Keratinocyte (primary cell): ENCODE measurements around the gene PIGU. TPM values are rescaled to one million over a fixed set of nuclear protein-coding genes. Genes with fewer than 3 reads are reported as not detected.

ENCODE experiments used
- DNase-seq: peaks from one replicate; pipeline ENCODE4 v3.0.0-alpha.2; 2011; ENCODE audit warnings: low read depth, missing footprints, low spot score
- FAIRE-seq: peaks from 2 replicates; lab custom pipeline; 2011; peaks lifted over from hg19 to GRCh38; lab: Jason Lieb, UNC
- H2AFZ ChIP-seq: 2 replicates; pipeline ENCODE4 v1.6.0; 2012; ENCODE audit warnings: low read length, control low read depth, inconsistent platforms; ENCODE audit not compliant: control insufficient read depth
- H3K27ac ChIP-seq: 2 replicates; pipeline ENCODE4 v1.5.1; 2011; ENCODE audit warnings: low read length; ENCODE audit not compliant: control insufficient read depth, insufficient read depth
- H3K27me3 ChIP-seq: 3 replicates; pipeline ENCODE4 v1.6.0; 2011; ENCODE audit warnings: low read length; ENCODE audit not compliant: control insufficient read depth, insufficient read depth; ENCODE audit errors: extremely low read depth
- H3K36me3 ChIP-seq, 2 experiments: 2 replicates in 1 of 2; 3 replicates in 1 of 2; pipeline ENCODE4 v1.5.1; 2011; ENCODE audit warnings: low read length in 2 of 2, mild to moderate bottlenecking in 1 of 2; ENCODE audit not compliant: control insufficient read depth in 2 of 2, insufficient read depth in 2 of 2; ENCODE audit errors: extremely low read depth in 1 of 2
- H3K4me1 ChIP-seq: 3 replicates; pipeline ENCODE4 v1.5.1; 2011; ENCODE audit warnings: low read length; ENCODE audit not compliant: control insufficient read depth, insufficient read depth; ENCODE audit errors: extremely low read depth
- H3K4me2 ChIP-seq: 3 replicates; pipeline ENCODE4 v1.6.0; 2011; ENCODE audit warnings: low read depth, low read length; ENCODE audit not compliant: control insufficient read depth, insufficient read depth; ENCODE audit errors: extremely low read depth
- H3K4me3 ChIP-seq, 3 experiments: fragments of 200-600 bp in 1 of 3; sonication (generic) in 1 of 3; 2 replicates in 2 of 3; 3 replicates in 1 of 3; pipeline ENCODE4 v1.5.1; 2011 to 2016; ENCODE audit warnings: low read length in 3 of 3, mild to moderate bottlenecking in 3 of 3, control low read depth in 2 of 3, inconsistent platforms in 1 of 3, low read depth in 1 of 3, mixed read lengths in 1 of 3, mixed run types in 1 of 3, moderate library complexity in 1 of 3; ENCODE audit not compliant: control insufficient read depth in 2 of 3, insufficient read depth in 2 of 3; ENCODE audit errors: extremely low read depth in 1 of 3
- H3K79me2 ChIP-seq: 2 replicates; pipeline ENCODE4 v1.6.0; 2012; ENCODE audit warnings: low read length; ENCODE audit not compliant: control insufficient read depth, insufficient read depth
- H3K9ac ChIP-seq: 3 replicates; pipeline ENCODE4 v1.6.0; 2011; ENCODE audit warnings: low read length; ENCODE audit not compliant: control insufficient read depth, insufficient read depth; ENCODE audit errors: extremely low read depth
- H3K9me1 ChIP-seq: 3 replicates; pipeline ENCODE4 v1.6.0; 2011; ENCODE audit warnings: low read length; ENCODE audit not compliant: control insufficient read depth, insufficient read depth; ENCODE audit errors: extremely low read depth
- H3K9me3 ChIP-seq: 2 replicates; pipeline ENCODE4 v1.5.1; 2012; ENCODE audit warnings: low read depth, low read length; ENCODE audit not compliant: control insufficient read depth
- H4K20me1 ChIP-seq: 3 replicates; pipeline ENCODE4 v1.6.0; 2011; ENCODE audit warnings: low read length; ENCODE audit not compliant: control insufficient read depth, insufficient read depth; ENCODE audit errors: extremely low read depth
- CTCF ChIP-seq, 3 experiments: IDR thresholded peaks in 1 of 3; conservative IDR thresholded peaks in 1 of 3; optimal IDR thresholded peaks in 1 of 3; 2 replicates in 2 of 3; 3 replicates in 1 of 3; pipeline versions ENCODE3 to v1.5.1; 2011; ENCODE audit warnings: low read length in 3 of 3, mild to moderate bottlenecking in 3 of 3, moderate library complexity in 2 of 3, control low read depth in 1 of 3, inconsistent platforms in 1 of 3; ENCODE audit not compliant: insufficient read depth in 2 of 3; ENCODE audit errors: extremely low read depth in 1 of 3
- EZH2 ChIP-seq: IDR thresholded peaks from one replicate; pipeline ENCODE4 v1.6.1; 2012; ENCODE audit warnings: inconsistent platforms, mild to moderate bottlenecking, low read length, moderate library complexity
- dilution Hi-C: fragments of 300-500 bp; cut with MboI; formaldehyde crosslinking; loops from one replicate; pipeline ENCODE4 v1.7.0; 2020; ENCODE audit warnings: low sequenced_read_pairs; ENCODE audit not compliant: extremely low pct_ligation_motif_present
- polyA plus RNA-seq, 5 experiments: library from polyadenylated mRNA; depleted of rRNA in 3 of 5; stranded (reverse) in 3 of 5; stranded (forward) in 1 of 5; unstranded in 1 of 5; fragments of >200 nt; gene quantifications; 1 replicate in 1 of 5; 2 replicates in 3 of 5; 3 replicates in 1 of 5; pipeline versions ENCODE4 v1.2.1 to v1.2.3, GENCODE V29; 2011 to 2012; ENCODE audit warnings: missing spikeins in 2 of 5, low read depth in 1 of 5, low replicate concordance in 1 of 5

The PIGU gene
- polyA plus RNA-seq, 1 donor (not counting 4 experiments of a cell fraction or from before 2014, with no cell fraction given) = 48.0 TPM

GRCh38 chr20:34693414-34693813 is 16.5 kb upstream of the PIGU start:
- no peaks in the 10 kb centered on the region for H3K36me3 ChIP-seq
- FAIRE-seq (no peak), DNase-seq (no peak)
- no peak overlapping the region for H2AFZ ChIP-seq
- no peak overlapping the region for H3K27ac ChIP-seq
- H3K9me1 ChIP-seq = no peaks in the 10 kb centered on the region
- no peak overlapping the region for H3K9ac ChIP-seq
- H3K4me1 ChIP-seq = peaks cover 4% of the 10 kb centered on the region
- H3K4me3 ChIP-seq = no peak overlapping the region
- H3K4me2 ChIP-seq = no peak overlapping the region
- TF ChIP-seq EZH2 (no peak), CTCF (optimal IDR thresholded peaks at IDR 0.05 in 1 of 3, IDR thresholded peaks at IDR 0.05 in 1 of 3, conservative IDR thresholded peaks at IDR 0.05 in 1 of 3; ENCODE audit: extremely low read depth in 1 of 3, insufficient read depth in 2 of 3, low read length in 3 of 3) (no peak)
- dilution Hi-C loops = no loop called here
- H3K9me3 ChIP-seq = no peaks in the 10 kb centered on the region
- no peaks in the 10 kb centered on the region for H3K79me2 ChIP-seq
- H3K27me3 ChIP-seq = peaks cover 1% of the 10 kb centered on the region
- no peaks in the 10 kb centered on the region for H4K20me1 ChIP-seq

- H3K9me1 ChIP-seq = no peaks in the 10 kb centered on the region
- H3K9me3 ChIP-seq = no peaks in the 10 kb centered on the region
- no peak overlapping the region for H2AFZ ChIP-seq
- no peak overlapping the region for H3K9ac ChIP-seq
- DNase-seq (no peak), FAIRE-seq (peak; percentile 56)
- no peaks in the 10 kb centered on the region for H3K79me2 ChIP-seq
- TF ChIP-seq CTCF (optimal IDR thresholded peaks at IDR 0.05 in 1 of 3, IDR thresholded peaks at IDR 0.05 in 1 of 3, conservative IDR thresholded peaks at IDR 0.05 in 1 of 3; ENCODE audit: extremely low read depth in 1 of 3, insufficient read depth in 2 of 3, low read length in 3 of 3) (no peak), EZH2 (no peak)
- no peaks in the 10 kb centered on the region for H3K36me3 ChIP-seq
- H3K27me3 ChIP-seq = no peaks in the 10 kb centered on the region
- H3K4me1 ChIP-seq = peaks cover 4% of the 10 kb centered on the region
- dilution Hi-C loops = no loop called here
- no peak overlapping the region for H3K4me3 ChIP-seq
- no peaks in the 10 kb centered on the region for H4K20me1 ChIP-seq
- no peak overlapping the region for H3K4me2 ChIP-seq
- H3K27ac ChIP-seq = no peak overlapping the region
Measured at GRCh38 chr20:34691838-34692237, 14.9 kb upstream of the PIGU start.
